A673 (cell line): ENCODE data around the gene MED12L. TPM values are rescaled to one million over a fixed set of nuclear protein-coding genes. Genes with fewer than 3 reads are reported as not detected.

ENCODE experiments used
- BruUV-seq: library from RNA; stranded (reverse); fragments of 400-500 nt; replicated peaks from 2 replicates; lab custom pipeline; 2021; lab: Mats Ljungman, UMichigan
- CTCF ChIA-PET: fragments of 300-600 bp; sonication (Branson Sonifier 250); formaldehyde crosslinking; loops from one replicate; lab custom pipeline; 2022; ENCODE audit warnings: antibody characterized with exemption; lab: Charles Lee
- POLR2A ChIA-PET: fragments of 300-600 bp; sonication (Branson Sonifier 250); formaldehyde crosslinking; loops from one replicate; lab custom pipeline; 2022; ENCODE audit warnings: antibody characterized with exemption; ENCODE audit not compliant: low non-redundant PET; lab: Charles Lee
- DNase-seq: peaks from one replicate; pipeline ENCODE4 v3.0.0-alpha.2; 2015; ENCODE audit warnings: low spot score
- H3K27ac ChIP-seq: fragments of 200-600 bp; sonication (generic); 2 replicates; pipeline ENCODE4 v1.5.1; 2016; ENCODE audit warnings: mixed run types, low read depth, mild to moderate bottlenecking, mixed read lengths, antibody characterized with exemption, low read length; ENCODE audit not compliant: poor library complexity, severe bottlenecking
- H3K27me3 ChIP-seq: fragments of 200-600 bp; sonication (generic); replicated peaks from 2 replicates; pipeline ENCODE4 v1.6.1; 2017; ENCODE audit warnings: mixed run types, low read depth, mild to moderate bottlenecking, mixed read lengths, antibody characterized with exemption, low read length; ENCODE audit not compliant: insufficient read depth, poor library complexity
- H3K36me3 ChIP-seq: fragments of 200-600 bp; sonication (generic); 2 replicates; pipeline ENCODE4 v1.6.1; 2016; ENCODE audit warnings: mixed run types, mild to moderate bottlenecking, mixed read lengths, antibody characterized with exemption, low read length; ENCODE audit not compliant: insufficient read depth, poor library complexity, severe bottlenecking
- H3K4me1 ChIP-seq: fragments of 200-600 bp; sonication (generic); 2 replicates; pipeline ENCODE4 v1.6.1; 2017; ENCODE audit warnings: mixed run types, mild to moderate bottlenecking, mixed read lengths, antibody characterized with exemption, low read length; ENCODE audit not compliant: insufficient read depth, poor library complexity, severe bottlenecking
- H3K4me3 ChIP-seq: fragments of 200-600 bp; sonication (generic); 2 replicates; pipeline ENCODE4 v1.5.1; 2016; ENCODE audit warnings: low read depth, mixed run types, mild to moderate bottlenecking, mixed read lengths, low read length; ENCODE audit not compliant: poor library complexity, severe bottlenecking
- H3K9me3 ChIP-seq: fragments of 200-600 bp; sonication (generic); 2 replicates; pipeline ENCODE4 v1.6.1; 2016; ENCODE audit warnings: mixed run types, low read depth, mild to moderate bottlenecking, mixed read lengths, antibody characterized with exemption, low read length; ENCODE audit not compliant: poor library complexity, severe bottlenecking
- CTCF ChIP-seq: fragments of 300-800, 200-600 bp; sonication (generic); conservative IDR thresholded peaks from 2 replicates; pipeline ENCODE4 v1.5.1; 2017; ENCODE audit warnings: low read depth, mild to moderate bottlenecking, antibody characterized with exemption, low read length, moderate library complexity, mixed read lengths
- EZH2 ChIP-seq: fragments of 200-600 bp; sonication (generic); IDR thresholded peaks from 2 replicates; pipeline ENCODE4 v1.6.1; 2017; ENCODE audit warnings: borderline replicate concordance, low read depth, mild to moderate bottlenecking, mixed read lengths, antibody characterized with exemption, low read length; ENCODE audit not compliant: poor library complexity, severe bottlenecking
- intact Hi-C: fragments of 100-400 bp; cut with micrococcal nuclease; formaldehyde crosslinking; loops from one replicate; pipeline ENCODE4 v1.10.0; 2022; ENCODE audit not compliant: unreplicated experiment
- total RNA-seq: library from RNA; stranded (reverse); gene quantifications from 2 replicates; pipeline ENCODE4 v1.2.3, GENCODE V29; 2021

Gene MED12L
- total RNA-seq, 1 experiment from 2014 or later = 0.71 TPM

GRCh38 chr3:151226088-151226563, 140.7 kb downstream of the MED12L start:
- CTCF ChIA-PET = interaction anchor here (0.6 kb wide), 1 partner anchor 631 kb away, joined by 3 read pairs; no protein-coding TSS in a partner anchor
- intact Hi-C loops = loop anchor here (2.0 to 10.0 kb wide), 3 partner anchors 199 to 1239 kb away; no protein-coding TSS in a partner anchor
- no peak for TF ChIP-seq CTCF
- no peak for TF ChIP-seq EZH2
- POLR2A ChIA-PET = no interaction called here
- Histone ChIP-seq H3K27ac (no peak overlapping the region), H3K4me3 (no peak overlapping the region), H3K27me3 (no peaks in the 10 kb centered on the region), H3K36me3 (no peaks in the 10 kb centered on the region), H3K9me3 (no peaks in the 10 kb centered on the region), H3K4me1 (no peaks in the 10 kb centered on the region)
- peak; percentile 9 for DNase-seq
- no TSS peak for BruUV-seq

GRCh38 chr3:151226825-151227224, 141.4 kb downstream of the MED12L start:
- Histone ChIP-seq H3K4me1 (no peaks in the 10 kb centered on the region), H3K27ac (no peak overlapping the region), H3K9me3 (no peaks in the 10 kb centered on the region), H3K36me3 (no peaks in the 10 kb centered on the region), H3K4me3 (no peak overlapping the region), H3K27me3 (no peaks in the 10 kb centered on the region)
- TF ChIP-seq CTCF (no peak), EZH2 (no peak)
- BruUV-seq = no TSS peak
- intact Hi-C loops = loop anchor here (1.0 to 10.0 kb wide), 4 partner anchors 56 to 1238 kb away; no protein-coding TSS in a partner anchor
- no peak for DNase-seq
- CTCF ChIA-PET = interaction anchor here (0.6 to 0.7 kb wide), 2 partner anchors 54 to 64 kb away, joined by 5 to 9 read pairs; no protein-coding TSS in a partner anchor
- POLR2A ChIA-PET = no interaction called here

- TF ChIP-seq CTCF (no peak), EZH2 (no peak)
- BruUV-seq = no TSS peak
- no peaks in the 10 kb centered on the region for H3K27me3 ChIP-seq
- no peaks in the 10 kb centered on the region for H3K4me1 ChIP-seq
- ChIA-PET POLR2A (no interaction called here), CTCF (interaction anchor here (0.6 to 0.7 kb wide), 2 partner anchors 54 to 64 kb away, joined by 5 to 9 read pairs; no protein-coding TSS in a partner anchor)
- intact Hi-C loops = loop anchor here (1.0 to 10.0 kb wide), 4 partner anchors 56 to 1237 kb away; no protein-coding TSS in a partner anchor
- DNase-seq = no peak
- no peak overlapping the region for H3K27ac ChIP-seq
- H3K36me3 ChIP-seq = no peaks in the 10 kb centered on the region
- H3K9me3 ChIP-seq = no peaks in the 10 kb centered on the region
- no peak overlapping the region for H3K4me3 ChIP-seq
These were observed 141.9 kb downstream of the MED12L start for GRCh38 chr3:151227266-151227806.
